ENCODE measurements around the gene TMEM43.

TMEM43 gene

DNA sequence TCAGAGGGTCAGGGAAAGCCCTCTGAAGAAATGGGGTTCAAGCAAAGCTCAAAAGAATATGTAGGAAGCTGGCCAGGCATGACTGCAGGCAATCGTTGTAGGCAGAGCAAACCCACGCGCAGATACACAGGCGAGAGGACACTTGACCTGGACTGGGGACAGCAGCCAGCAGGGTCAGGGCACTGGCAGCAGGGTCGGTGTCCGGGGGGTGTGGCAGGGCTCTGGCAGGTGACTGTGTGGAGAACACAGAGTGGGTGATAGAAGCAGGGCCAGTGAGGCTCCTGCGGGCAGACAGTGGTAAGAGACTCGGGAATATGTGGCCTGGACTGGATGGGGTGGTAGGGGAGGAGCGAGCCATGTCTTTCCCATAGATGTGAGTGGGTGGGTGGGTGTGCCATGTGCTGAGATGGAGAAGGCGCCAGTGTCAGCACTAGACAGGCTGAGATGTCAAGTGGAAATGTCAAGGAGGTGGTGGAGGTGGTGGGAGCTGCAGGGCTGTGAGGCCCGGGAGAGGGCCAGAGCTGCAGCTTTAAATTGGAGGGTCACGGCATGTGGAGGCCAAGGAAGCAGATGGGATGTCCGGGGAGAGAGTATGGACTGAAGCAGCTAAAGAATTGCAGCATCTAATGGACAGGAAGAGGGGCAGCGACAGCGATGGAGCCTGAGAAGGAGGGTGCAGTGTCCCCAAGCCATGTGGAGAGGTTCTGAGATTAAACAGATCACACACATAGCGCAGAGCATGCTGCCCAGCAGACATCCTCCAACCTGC, 13.4 kb downstream of the TMEM43 start:
- DNase-seq (ENCODE audit: low spot score in 2 of 2) (no peak), ATAC-seq (ENCODE audit: low read depth) (no peak)
- peak overlapping the region; percentile 57 for H3K27ac Mint-ChIP-seq
- H3K27me3 Mint-ChIP-seq: no peaks in the 10 kb centered on the region
- H3K4me3 Mint-ChIP-seq: no peak overlapping the region
- no peaks in the 10 kb centered on the region for H3K4me1 Mint-ChIP-seq
- no peaks in the 10 kb centered on the region for H3K9me3 Mint-ChIP-seq
- peaks cover 26% of the 10 kb centered on the region for H3K36me3 Mint-ChIP-seq

DNA sequence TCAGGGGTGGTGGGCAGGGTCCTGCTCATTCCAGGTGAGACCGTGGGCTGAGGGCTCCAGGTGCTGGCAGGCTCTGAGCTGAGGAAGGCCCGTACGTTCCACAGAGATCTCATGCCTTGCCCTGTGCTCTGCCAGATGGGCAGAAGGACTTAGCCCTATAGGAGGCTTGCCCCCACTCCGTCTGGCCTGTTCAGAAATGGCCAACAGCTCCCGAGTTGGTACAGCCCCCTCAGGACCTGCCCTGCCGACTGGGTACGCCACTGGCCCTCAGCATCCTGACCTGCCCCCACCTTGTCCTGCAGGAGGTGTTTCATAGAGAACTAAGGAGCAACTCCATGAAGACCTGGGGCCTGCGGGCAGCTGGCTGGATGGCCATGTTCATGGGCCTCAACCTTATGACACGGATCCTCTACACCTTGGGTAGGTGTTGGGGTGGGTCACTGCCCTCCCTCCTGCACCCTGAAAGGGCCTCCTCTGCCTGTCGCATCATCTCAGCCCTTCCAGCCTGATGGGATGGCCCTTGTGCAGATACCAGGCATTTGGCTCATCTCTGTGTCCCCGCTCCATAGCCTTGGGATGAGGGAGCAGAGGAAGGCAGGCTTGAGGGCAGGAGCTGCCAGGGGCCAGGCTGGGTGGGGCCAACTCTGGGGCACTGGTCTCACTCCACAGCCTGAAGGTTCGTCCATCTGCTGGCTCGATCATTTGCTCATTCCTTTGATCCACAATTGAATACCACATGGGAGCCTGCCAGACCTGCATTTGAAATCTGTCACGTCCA, 14.2 kb downstream of the TMEM43 start:
- Mint-ChIP-seq H3K4me1 (peaks cover 2% of the 10 kb centered on the region), H3K4me3 (no peak overlapping the region), H3K9me3 (no peaks in the 10 kb centered on the region), H3K36me3 (peaks cover 23% of the 10 kb centered on the region), H3K27ac (peak overlapping the region; percentile 77), H3K27me3 (no peaks in the 10 kb centered on the region)
- DNase-seq (ENCODE audit: low spot score in 2 of 2) (no peak), ATAC-seq (ENCODE audit: low read depth) (no peak)

DNA sequence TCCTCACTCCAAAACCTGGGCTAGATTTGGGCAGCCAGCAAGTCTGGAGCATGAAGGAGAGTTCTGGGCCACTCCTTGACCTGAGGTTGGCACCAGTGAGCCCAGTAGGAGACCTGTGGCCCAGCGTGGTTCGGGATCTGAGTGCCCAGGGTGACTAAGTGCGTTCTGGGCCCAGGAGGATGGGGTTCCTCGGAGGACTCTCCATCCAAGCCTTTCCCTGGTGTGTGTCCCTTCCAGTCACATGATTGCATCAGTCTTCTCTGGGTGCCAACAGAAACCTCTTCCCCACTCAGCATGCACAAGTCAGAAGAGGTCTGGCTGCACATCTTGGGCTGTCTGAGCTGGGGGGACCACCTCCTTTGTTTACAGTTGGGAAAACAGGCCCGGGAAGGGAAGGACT, 14.9 kb downstream of the TMEM43 start:
- H3K9me3 Mint-ChIP-seq: no peaks in the 10 kb centered on the region
- H3K36me3 Mint-ChIP-seq: peaks cover 21% of the 10 kb centered on the region
- DNase-seq (ENCODE audit: low spot score in 2 of 2) (no peak), ATAC-seq (ENCODE audit: low read depth) (no peak)
- peak overlapping the region; percentile 77 for H3K27ac Mint-ChIP-seq
- H3K4me1 Mint-ChIP-seq: peaks cover 8% of the 10 kb centered on the region
- no peaks in the 10 kb centered on the region for H3K27me3 Mint-ChIP-seq
- H3K4me3 Mint-ChIP-seq: no peak overlapping the region

DNA sequence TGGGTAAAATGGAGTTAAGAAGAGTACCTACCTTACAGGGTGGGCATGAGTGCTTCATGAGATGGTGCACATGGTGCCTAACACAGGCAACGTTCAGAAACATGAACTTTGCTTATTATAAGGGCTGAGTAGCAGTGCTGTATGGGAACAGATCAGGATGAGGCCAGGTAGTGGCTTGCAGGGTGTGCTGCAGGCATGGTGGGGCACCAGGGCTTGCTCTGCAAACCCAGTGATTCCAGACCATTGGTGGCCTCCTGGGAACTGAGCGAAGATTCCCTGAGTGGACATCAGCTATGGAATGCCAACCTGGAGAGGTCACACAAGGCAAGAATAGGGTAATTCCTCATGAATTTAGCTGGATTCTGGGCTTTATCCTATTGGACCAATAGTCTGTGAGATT, 15.8 kb downstream of the TMEM43 start:
- ATAC-seq (ENCODE audit: low read depth) (no peak), DNase-seq (ENCODE audit: low spot score in 2 of 2) (no peak)
- Mint-ChIP-seq H3K9me3 (no peaks in the 10 kb centered on the region), H3K27me3 (no peaks in the 10 kb centered on the region), H3K4me1 (peaks cover 12% of the 10 kb centered on the region), H3K36me3 (peaks cover 21% of the 10 kb centered on the region), H3K4me3 (no peak overlapping the region), H3K27ac (peak overlapping the region; percentile 77)

DNA sequence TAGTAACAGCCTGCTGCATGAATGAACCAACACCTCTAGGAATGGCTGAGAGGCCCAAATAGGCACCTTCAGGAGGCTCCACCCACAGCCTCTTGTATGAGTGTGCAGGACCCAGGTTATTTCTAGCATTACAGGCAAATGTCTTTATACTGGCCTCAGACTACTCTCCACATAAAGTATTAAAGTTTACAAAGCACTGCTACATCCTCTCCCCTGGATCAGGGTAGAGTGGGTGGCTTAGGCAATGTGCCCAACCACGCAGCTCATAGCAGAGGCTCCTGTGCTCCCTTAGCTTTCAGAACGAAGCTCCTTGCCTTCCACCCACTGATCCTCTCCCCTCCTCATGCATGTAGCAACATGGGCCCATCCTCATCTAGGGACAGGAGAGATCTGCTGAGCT, 16.3 kb downstream of the TMEM43 start:
- peak overlapping the region; percentile 97 for H3K27ac Mint-ChIP-seq
- ATAC-seq (ENCODE audit: low read depth): no peak
- peaks cover 14% of the 10 kb centered on the region for H3K4me1 Mint-ChIP-seq
- H3K4me3 Mint-ChIP-seq: no peak overlapping the region
- no peaks in the 10 kb centered on the region for H3K9me3 Mint-ChIP-seq
- no peak for DNase-seq (ENCODE audit: low spot score in 2 of 2)
- peaks cover 21% of the 10 kb centered on the region for H3K36me3 Mint-ChIP-seq
- H3K27me3 Mint-ChIP-seq: no peaks in the 10 kb centered on the region

DNA sequence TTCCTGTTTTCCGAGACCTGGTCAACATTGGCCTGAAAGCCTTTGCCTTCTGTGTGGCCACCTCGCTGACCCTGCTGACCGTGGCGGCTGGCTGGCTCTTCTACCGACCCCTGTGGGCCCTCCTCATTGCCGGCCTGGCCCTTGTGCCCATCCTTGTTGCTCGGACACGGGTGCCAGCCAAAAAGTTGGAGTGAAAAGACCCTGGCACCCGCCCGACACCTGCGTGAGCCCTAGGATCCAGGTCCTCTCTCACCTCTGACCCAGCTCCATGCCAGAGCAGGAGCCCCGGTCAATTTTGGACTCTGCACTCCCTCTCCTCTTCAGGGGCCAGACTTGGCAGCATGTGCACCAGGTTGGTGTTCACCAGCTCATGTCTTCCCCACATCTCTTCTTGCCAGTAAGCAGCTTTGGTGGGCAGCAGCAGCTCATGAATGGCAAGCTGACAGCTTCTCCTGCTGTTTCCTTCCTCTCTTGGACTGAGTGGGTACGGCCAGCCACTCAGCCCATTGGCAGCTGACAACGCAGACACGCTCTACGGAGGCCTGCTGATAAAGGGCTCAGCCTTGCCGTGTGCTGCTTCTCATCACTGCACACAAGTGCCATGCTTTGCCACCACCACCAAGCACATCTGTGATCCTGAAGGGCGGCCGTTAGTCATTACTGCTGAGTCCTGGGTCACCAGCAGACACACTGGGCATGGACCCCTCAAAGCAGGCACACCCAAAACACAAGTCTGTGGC, 16.9 kb downstream of the TMEM43 start:
- ATAC-seq (ENCODE audit: low read depth) (no peak), DNase-seq (ENCODE audit: low spot score in 2 of 2) (no peak)
- Mint-ChIP-seq H3K36me3 (peaks cover 25% of the 10 kb centered on the region), H3K9me3 (no peaks in the 10 kb centered on the region), H3K4me1 (peaks cover 14% of the 10 kb centered on the region), H3K4me3 (no peak overlapping the region), H3K27ac (peak overlapping the region; percentile 97), H3K27me3 (no peaks in the 10 kb centered on the region)

DNA sequence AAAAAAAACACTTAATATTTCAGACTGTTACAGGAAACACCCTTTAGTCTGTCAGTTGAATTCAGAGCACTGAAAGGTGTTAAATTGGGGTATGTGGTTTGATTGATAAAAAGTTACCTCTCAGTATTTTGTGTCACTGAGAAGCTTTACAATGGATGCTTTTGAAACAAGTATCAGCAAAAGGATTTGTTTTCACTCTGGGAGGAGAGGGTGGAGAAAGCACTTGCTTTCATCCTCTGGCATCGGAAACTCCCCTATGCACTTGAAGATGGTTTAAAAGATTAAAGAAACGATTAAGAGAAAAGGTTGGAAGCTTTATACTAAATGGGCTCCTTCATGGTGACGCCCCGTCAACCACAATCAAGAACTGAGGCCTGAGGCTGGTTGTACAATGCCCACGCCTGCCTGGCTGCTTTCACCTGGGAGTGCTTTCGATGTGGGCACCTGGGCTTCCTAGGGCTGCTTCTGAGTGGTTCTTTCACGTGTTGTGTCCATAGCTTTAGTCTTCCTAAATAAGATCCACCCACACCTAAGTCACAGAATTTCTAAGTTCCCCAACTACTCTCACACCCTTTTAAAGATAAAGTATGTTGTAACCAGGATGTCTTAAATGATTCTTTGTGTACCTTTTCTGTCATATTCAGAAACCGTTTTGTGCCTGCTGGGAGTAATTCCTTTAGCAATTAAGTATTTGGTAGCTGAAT, 17.9 kb downstream of the TMEM43 start:
- DNase-seq (ENCODE audit: low spot score in 2 of 2) (no peak), ATAC-seq (ENCODE audit: low read depth) (no peak)
- peak overlapping the region; percentile 97 for H3K27ac Mint-ChIP-seq
- H3K9me3 Mint-ChIP-seq: no peaks in the 10 kb centered on the region
- peaks cover 14% of the 10 kb centered on the region for H3K4me1 Mint-ChIP-seq
- H3K27me3 Mint-ChIP-seq: no peaks in the 10 kb centered on the region
- H3K36me3 Mint-ChIP-seq: peaks cover 27% of the 10 kb centered on the region
- no peak overlapping the region for H3K4me3 Mint-ChIP-seq

DNA sequence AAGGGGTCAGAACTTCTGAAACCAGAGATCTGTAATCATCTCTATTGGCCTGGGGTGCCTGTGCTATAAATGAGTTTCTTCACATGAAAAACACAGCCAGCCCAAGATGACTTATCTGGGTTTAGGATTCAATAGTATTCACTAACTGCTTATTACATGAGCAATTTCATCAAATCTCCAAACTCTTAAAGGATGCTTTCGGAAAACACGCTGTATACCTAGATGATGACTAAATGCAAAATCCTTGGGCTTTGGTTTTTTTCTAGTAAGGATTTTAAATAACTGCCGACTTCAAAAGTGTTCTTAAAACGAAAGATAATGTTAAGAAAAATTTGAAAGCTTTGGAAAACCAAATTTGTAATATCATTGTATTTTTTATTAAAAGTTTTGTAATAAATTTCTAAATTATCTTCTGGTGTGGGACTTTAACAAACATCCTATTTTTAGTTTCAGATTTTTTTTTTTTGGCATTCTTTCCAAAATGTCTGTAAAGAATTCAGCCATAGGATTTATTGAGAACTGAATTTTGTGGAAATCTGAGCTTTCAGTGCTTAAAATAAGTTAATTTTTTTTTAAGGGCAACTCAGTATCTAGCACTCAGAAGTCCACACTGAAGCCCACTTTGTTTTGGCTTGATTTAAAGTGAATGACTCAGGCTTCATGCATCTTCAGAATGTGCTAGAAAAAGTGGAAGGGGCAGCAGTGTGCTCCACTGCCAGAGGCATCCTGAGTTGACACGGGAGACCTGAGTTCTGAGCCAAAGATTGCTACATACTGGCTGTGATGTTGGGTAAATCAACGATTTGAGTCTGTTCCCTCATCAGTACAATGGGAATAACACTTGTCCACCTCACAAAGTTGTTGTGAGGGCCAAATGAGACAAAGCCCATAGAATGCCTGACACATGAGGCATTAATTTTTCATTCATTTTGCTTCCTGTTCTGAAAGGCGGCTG, 18.7 kb downstream of the TMEM43 start:
- H3K4me3 Mint-ChIP-seq: no peak overlapping the region
- no peaks in the 10 kb centered on the region for H3K9me3 Mint-ChIP-seq
- H3K27me3 Mint-ChIP-seq: no peaks in the 10 kb centered on the region
- H3K4me1 Mint-ChIP-seq: peaks cover 14% of the 10 kb centered on the region
- no peak for ATAC-seq (ENCODE audit: low read depth)
- DNase-seq (ENCODE audit: low spot score in 2 of 2): no peak
- peaks cover 27% of the 10 kb centered on the region for H3K36me3 Mint-ChIP-seq
- peak overlapping the region; percentile 98 for H3K27ac Mint-ChIP-seq

DNA sequence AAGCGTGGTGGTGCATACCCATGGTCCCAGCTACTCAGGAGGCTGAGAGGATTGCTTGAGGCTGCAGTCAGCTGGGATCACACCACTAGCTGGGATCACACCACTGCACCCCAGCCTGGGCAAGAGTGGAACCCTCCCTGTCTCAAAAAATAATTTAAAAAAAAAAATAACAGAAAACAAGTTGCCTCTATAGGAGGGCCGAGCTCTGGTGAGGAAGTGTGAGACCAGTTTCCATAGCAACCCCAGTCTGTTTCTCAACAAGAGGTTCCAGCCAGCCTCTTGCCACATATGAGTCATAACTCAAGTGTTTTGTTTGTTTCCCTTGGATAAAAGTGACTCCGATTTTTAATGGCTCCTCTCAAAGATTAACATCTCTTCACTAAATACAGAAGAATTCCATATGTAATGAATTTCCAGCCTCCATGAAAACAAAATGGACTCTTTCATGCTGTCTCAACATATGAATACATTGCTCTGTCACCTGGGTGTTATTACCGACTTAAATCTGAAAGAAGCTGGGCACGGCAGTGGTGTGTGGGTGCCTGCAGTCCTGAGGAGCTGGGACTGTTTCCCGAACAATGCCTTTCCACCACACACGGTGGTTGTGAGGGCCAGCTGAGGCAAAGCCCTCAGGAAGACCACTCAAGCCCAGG, 19.7 kb downstream of the TMEM43 start:
- Mint-ChIP-seq H3K4me1 (peaks cover 14% of the 10 kb centered on the region), H3K4me3 (peak overlapping the region; percentile 25), H3K27me3 (no peaks in the 10 kb centered on the region), H3K27ac (peak overlapping the region; percentile 98), H3K9me3 (no peaks in the 10 kb centered on the region), H3K36me3 (peaks cover 25% of the 10 kb centered on the region)
- ATAC-seq (ENCODE audit: low read depth) (peak; percentile 97), DNase-seq (ENCODE audit: low spot score in 2 of 2) (peak; percentile 39 to 69)

DNA sequence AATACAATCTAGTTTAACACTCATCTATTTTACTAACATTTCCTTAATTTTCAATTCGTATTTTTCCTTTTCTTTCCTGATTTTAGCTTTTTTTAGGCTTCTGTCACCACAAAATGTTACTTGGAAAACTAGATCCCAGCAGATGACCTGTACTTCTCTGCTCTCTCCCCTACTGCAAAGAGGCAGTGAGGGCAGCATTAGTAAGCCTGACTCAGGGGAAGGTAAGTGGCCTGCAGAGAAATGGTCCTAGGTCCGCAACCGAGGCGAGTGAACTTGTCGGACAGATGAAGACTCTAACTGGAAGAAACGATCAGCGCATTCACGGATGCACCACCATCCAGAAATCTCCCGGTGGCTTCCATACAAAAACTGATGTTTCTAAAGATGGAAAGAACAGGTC, 20.4 kb downstream of the TMEM43 start:
- Mint-ChIP-seq H3K4me3 (no peak overlapping the region), H3K36me3 (peaks cover 25% of the 10 kb centered on the region), H3K27me3 (no peaks in the 10 kb centered on the region), H3K4me1 (peaks cover 14% of the 10 kb centered on the region), H3K27ac (peak overlapping the region; percentile 98), H3K9me3 (no peaks in the 10 kb centered on the region)
- DNase-seq (ENCODE audit: low spot score in 2 of 2) (no peak), ATAC-seq (ENCODE audit: low read depth) (no peak)

DNA sequence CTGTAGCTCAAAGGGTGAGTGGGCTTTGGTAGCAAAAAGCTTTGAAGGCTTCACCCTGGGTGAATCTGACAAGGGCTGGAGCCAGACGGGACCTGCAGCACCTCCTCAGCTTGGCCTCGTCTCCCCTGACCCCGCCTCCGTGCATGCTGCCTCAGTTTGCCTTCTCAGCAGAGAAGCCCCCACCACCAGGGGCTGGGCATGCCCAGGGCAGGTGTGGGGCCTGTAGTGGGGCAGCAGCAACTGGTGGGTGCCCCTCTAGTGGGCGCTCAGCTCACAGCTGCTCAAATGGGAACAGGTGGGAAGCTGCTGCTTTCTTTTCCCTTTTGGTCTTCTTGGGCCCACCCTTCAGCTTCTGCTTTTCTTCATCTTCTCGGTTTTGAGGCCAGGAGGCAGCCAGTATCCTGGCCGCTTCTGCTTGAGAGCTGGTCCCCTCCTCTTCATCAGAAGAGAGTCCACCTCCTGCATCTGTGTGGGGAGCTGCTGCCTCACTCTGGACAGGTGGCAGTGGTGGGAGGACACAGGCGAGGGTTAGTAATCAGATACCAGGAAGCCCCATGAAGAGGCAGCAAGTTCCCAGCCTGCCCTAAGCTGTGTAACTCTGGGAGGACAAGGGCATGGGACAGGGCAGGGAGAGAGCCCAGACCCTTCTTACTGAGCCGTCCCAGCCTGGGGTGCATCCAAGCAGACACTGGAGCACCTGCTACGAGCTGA, 21.0 kb downstream of the TMEM43 start:
- ATAC-seq (ENCODE audit: low read depth): no peak
- Mint-ChIP-seq H3K4me3 (no peak overlapping the region), H3K36me3 (peaks cover 29% of the 10 kb centered on the region), H3K9me3 (no peaks in the 10 kb centered on the region), H3K4me1 (peaks cover 14% of the 10 kb centered on the region), H3K27ac (peak overlapping the region; percentile 98), H3K27me3 (no peaks in the 10 kb centered on the region)
- DNase-seq (ENCODE audit: low spot score in 2 of 2): no peak

DNA sequence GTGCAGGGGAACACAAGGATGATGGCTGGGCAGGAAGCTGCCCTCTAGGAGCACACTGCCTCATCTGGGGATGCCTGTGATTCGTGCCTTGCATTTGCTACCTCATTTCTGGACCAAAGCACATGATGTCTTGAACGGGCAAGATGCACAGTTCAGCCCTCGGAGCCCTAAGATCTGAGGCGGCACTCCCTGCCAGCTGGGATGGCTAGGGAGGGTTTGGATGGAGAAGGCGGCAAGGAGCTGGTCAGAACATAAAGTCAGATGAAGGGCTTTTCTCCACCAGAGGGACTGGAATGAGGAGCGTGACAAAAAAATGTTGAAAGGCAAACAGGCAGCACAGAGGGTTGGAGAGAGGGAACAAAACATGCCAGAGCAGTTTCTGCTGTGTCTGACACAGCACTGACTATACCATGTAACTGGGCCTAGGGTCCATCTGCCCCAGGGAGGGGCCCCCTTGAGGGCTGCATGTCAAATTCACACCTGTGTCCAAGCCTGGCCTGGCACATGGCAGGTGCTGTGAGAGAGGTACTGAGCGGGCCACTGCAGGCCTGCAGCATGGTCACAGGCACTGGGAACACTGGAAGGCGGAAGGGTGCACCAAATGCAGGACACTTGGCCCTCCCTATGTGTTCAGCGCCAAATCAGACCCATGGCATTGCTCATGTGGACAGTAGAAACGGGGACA, 21.7 kb downstream of the TMEM43 start:
- no peaks in the 10 kb centered on the region for H3K9me3 Mint-ChIP-seq
- ATAC-seq (ENCODE audit: low read depth) (no peak), DNase-seq (ENCODE audit: low spot score in 2 of 2) (no peak)
- H3K27ac Mint-ChIP-seq: peak overlapping the region; percentile 98
- no peak overlapping the region for H3K4me3 Mint-ChIP-seq
- no peaks in the 10 kb centered on the region for H3K27me3 Mint-ChIP-seq
- peaks cover 25% of the 10 kb centered on the region for H3K36me3 Mint-ChIP-seq
- peaks cover 14% of the 10 kb centered on the region for H3K4me1 Mint-ChIP-seq
